Putamen (tissue), 1 donor: ENCODE measurements around the gene CASD1.

ENCODE experiments used
- DNase-seq: peaks from one replicate; pipeline ENCODE4 v3.0.0-alpha.2; 2016; ENCODE audit warnings: low spot score

The CASD1 gene

DNA sequence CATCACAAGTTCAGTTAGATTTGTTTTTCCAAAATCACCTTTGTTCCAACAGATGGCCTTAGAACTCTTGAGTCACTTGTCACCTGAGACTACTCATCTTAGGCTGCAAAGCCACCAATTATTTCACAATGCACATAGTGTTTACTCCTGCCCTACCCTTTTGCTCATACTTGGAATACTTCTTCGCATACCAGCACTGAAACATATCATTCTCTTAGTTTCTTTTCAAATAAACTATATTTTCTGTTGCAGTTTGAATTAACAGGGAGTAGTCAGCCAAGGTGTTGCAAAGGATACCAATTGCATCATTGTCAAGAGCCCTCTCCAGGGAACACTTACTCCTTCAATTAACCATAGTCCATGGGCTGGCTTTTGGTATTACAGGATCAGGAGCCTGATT, 71.0 kb downstream of the CASD1 start:
- no peak for DNase-seq

DNA sequence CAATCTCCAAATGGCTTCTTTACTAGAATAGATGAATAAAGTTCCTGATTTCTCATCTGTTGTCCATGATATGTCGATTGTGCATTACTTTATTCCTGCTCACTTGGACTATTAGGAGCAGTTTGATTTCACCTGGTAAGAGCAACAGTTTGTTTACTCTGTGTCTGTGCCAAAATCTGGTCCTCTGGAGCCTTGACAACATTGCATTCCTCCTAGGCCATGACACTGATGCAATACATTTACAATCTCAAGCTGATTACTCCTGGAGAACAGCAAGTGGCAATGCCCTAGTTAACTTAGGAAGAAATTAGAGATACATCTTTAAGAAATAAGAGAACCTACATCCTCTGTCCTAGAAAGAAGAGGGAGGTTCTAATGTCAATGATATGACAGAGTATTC, 74.5 kb downstream of the CASD1 start:
- DNase-seq: no peak

DNA sequence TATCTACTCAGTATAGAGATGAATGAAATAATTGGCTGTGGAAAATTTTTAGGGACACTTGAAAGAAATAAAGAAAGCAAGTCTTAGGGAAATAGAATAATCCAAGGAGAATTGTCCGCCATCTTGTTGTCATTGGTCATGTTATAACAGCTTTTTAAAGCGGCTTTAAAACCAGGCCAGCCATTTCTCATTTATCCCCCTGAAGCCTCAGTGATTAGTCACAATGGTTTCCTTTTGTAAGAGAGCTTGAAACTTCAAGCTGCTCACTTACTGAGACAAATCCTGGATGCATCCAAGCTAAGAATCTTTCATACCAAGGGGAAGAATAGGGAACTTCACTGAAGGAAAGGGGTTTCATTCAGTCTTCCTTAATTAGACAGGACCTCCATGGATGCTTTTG, 78.5 kb downstream of the CASD1 start:
- no peak for DNase-seq

DNA sequence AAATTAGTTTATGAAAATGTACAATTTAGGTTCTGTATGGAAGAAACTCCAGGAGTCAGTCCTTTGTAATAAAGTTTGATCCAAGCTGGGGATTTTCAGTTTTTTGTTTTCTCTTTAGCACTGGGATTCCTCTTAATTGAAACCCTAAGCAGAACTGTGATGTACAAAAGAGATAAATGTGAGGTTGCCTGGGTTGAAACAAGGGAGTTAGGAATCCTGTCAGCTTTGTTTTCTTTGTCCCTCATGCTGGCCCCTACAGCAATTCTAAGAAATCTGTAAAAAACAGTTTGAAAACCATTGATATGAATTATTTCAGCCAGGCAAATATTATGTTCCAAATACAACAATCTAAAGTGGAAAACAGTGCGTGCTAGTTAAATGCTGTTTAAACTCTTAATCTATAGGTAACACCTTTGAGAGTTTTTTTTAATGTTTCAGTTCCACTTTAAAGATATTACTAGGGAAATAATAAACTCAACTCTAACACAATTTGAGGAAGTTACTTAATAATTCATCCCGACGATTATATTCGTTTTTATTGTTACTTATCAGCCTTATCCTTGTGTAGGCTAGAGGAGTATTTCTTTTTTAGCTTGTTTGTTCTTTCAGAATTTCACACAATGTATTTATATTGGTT, 81.0 kb downstream of the CASD1 start:
- DNase-seq: no peak

DNA sequence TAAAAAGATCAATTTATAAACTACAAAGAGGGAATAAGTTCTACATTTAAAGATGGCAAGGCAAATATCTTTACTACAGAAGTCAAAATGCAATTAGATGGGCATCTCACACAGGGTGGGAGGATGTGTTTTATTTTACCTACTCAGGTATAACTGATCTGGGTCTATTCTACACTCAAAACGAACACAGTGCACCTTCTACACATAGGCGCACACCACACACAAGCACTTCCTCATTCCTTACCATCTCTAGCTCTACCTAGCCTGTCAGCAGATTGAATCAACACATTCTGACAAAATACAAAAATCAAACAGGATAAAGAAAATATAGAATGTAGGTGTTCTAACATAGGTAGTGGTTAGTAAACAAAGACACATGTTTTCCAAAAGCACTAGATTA, 81.6 kb downstream of the CASD1 start:
- no peak for DNase-seq

DNA sequence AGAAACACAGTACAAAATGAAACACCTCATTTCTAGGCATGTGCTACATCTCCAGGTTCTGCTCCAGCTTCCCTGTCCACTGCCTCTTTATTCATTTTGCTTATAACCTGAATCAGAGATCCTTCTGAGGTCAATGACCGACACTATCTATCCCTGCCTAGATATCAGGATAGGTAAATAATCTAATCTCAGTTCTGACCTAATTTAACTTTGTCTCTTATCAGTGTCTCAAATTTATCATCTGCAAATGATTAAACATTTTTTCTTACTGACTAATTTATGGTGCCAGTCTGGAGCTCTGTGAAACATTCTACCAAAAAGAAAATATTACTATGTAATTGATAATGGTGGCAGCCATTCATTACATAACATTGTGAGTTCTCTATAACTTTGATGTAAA, 85.3 kb downstream of the CASD1 start:
- no peak for DNase-seq

DNA sequence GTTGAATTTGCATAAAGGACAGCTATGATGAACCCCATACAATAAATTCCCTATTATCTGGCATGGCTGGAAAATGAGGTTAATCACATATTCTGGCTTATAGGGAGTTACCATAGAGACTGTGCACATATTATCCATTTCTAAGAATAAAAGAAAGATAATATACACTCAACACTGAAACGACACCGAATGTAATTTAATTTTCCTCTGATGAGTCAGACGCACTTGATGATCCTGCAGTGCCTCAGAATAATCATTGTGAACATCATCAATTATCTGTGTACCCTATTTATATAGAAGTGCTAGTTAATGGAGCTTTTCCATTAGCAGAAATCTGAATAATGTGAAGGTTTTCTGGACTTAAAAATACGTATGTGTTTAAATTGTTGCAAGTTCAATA, 86.1 kb downstream of the CASD1 start:
- DNase-seq: peak; percentile 33

DNA sequence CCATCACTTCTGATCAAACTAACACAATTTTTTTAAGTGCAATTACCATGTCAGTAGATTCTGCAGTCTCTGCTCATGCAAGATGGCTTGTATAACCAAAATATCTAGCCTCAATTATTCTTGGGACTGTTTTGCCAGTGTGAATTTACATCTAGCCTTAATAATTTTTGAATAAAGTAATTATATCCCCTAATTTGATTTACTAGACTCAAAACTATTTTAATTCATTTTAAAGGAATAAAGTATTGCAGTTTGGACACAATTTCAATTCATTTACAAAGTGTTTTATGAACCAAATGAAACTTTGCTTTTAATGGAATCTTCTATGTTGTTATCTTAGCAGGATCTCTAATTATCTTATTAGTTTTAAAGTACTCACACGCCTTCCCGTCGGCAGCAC, 90.7 kb downstream of the CASD1 start:
- no peak for DNase-seq

DNA sequence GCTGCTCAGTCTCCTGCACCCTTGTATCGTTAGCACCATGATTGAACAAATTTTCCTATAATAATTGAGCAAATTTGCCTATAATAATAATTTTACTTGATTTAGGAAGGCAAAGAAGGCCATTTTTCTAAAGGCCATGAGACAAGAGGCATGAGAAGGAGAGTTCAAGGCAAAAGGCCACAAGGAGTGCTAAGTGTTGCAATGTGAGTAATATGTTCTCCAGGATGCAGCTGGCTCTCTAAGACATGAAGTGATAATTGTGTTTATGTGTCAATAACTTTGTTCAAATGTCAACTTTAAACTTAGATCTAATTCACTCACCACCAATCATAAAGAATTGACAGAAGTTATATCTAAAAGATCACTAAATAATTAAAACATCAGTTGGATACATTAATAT, 92.6 kb downstream of the CASD1 start:
- no peak for DNase-seq

DNA sequence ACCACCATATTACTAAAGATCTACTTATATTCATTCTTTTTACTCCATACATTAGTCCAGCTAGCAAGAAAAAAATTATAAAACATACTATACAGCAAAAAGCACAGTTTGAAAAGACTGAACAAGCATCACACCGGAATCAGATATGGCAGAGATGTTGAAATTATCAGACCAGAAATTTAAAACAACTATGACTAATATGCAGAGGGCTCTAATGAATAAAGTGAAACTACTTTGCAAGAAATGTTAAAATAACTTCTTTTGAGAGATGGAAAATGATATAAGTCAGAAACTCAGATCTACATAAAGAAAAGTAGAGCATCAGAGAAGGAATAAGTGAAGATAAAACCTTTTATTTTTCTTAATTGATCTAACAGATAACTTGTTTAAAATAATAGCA, 95.4 kb downstream of the CASD1 start:
- no peak for DNase-seq
